ENCODE data around the gene GCG. TPM values are rescaled to one million over a fixed set of nuclear protein-coding genes. Genes with fewer than 3 reads are reported as not detected.

GCG gene
- total and polyA plus RNA-seq, 2 experiments from 2014 or later: not detected

DNA sequence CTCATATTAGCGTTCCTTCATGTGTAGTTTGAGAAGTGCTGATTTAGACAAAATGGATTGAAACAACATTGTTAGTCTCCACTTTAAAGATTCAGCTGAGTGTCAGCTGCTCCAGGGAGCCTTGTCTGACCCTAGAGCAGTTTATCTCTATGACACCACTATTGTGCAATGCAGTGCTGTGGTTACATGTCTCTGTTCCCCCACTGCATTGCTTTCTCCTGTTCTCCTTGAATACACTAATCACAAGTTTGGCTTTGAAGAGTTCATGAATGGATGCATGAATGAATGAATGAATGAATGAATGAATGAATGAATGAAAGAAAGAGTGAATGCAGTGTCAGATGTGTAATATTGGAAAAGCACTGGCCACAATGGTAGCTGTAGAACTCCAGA, 38.3 kb downstream of the GCG start:
- TF ChIP-seq, protein P1, sequence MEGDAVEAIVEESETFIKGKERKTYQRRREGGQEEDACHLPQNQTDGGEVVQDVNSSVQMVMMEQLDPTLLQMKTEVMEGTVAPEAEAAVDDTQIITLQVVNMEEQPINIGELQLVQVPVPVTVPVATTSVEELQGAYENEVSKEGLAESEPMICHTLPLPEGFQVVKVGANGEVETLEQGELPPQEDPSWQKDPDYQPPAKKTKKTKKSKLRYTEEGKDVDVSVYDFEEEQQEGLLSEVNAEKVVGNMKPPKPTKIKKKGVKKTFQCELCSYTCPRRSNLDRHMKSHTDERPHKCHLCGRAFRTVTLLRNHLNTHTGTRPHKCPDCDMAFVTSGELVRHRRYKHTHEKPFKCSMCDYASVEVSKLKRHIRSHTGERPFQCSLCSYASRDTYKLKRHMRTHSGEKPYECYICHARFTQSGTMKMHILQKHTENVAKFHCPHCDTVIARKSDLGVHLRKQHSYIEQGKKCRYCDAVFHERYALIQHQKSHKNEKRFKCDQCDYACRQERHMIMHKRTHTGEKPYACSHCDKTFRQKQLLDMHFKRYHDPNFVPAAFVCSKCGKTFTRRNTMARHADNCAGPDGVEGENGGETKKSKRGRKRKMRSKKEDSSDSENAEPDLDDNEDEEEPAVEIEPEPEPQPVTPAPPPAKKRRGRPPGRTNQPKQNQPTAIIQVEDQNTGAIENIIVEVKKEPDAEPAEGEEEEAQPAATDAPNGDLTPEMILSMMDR (IDR thresholded peaks at IDR 0.05; ENCODE audit: low read depth, low read length): no peak
- no peaks in the 10 kb centered on the region for H3K27me3 ChIP-seq
- H3K36me3 ChIP-seq: no peaks in the 10 kb centered on the region
- no peaks in the 10 kb centered on the region for H3K4me1 ChIP-seq (ENCODE audit: low read depth)
- peak in 1 of 2 donors; percentile 89 for DNase-seq (ENCODE audit: low read depth in 1 of 2, low spot score in 1 of 2)
- no peaks in the 10 kb centered on the region for H3K9me3 ChIP-seq (ENCODE audit: low read depth)
- no peak overlapping the region for H3K27ac ChIP-seq
- H3K4me3 ChIP-seq: no peak overlapping the region

DNA sequence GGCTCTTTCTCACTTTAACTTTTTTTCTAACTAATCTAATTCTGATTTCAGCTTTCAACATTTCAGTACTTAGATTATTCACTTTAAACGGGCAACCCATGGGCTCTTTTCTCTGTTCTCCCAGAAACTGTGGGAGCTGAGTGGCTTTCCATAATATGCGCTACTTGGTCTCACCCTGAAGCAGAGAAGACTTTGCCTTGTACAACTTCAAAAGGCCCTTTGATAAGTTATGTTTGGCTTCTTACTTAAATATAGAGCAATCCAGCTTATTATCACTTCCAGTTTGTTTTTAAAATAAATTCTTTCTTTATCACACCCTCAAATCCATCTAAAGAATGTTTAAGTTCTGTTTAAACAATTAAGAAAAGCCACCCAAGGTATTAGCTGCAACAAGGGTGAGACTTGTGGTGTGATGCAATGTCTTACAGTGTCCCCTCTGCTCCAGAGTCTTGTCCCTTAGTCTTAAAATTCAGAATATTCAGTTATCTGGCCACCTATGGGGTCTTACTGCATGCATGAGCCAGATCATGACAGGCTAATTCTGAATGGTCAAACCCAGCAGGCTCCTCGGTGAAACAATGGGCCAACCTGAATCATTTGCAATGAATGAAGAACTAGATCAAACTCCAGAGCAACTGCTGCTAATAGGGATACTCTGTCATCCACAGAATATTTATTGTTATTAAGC, 38.8 kb downstream of the GCG start:
- TF ChIP-seq, protein P1 (IDR thresholded peaks at IDR 0.05; ENCODE audit: low read depth, low read length): no peak
- Histone ChIP-seq H3K4me3 (no peak overlapping the region), H3K9me3 (ENCODE audit: low read depth) (no peaks in the 10 kb centered on the region), H3K27me3 (no peaks in the 10 kb centered on the region), H3K4me1 (ENCODE audit: low read depth) (no peaks in the 10 kb centered on the region), H3K27ac (no peak overlapping the region), H3K36me3 (no peaks in the 10 kb centered on the region)
- DNase-seq (ENCODE audit: low read depth in 1 of 2, low spot score in 1 of 2): no peak

DNA sequence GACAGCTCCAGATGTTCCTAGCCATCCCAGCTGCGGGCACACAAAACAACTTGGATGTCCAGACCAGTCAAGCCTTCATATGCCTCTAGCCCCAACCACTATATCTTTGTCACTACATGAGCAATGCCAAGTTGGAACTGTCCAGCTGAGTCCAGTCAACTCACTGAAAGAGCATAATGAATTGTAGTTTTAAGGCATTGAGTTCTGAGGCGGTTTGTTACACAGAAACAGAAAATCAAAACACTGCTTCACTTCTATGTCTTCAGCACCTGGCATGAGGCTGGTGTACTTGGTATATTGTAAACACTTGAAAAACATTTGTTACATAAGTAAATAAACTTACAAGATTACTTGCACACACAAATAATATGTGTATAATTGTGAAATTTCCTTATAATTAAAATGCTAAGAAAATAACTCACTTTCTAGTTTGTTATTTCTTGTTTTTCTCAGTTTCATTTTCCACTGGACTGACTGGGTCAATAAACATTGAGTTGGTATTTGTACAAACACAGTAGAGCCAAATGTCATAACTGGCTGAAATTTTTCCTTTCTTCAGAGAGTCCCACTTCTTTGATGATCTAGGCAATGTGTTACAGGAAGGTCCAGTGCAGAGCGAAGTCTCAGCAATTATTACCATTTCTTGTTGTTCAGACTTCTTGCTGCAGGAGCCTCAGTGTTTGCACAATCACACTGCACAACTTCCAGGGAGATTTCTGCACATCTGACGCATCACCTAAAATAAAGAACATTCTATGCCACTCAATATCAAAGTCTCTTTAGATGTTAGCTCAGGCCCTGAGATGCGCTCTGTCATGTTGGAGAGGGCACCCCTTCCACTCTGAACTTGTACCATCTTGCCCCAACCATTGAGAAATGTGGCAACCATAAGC, 39.8 kb downstream of the GCG start:
- Histone ChIP-seq H3K27ac (no peak overlapping the region), H3K4me3 (no peak overlapping the region), H3K36me3 (no peaks in the 10 kb centered on the region), H3K4me1 (ENCODE audit: low read depth) (no peaks in the 10 kb centered on the region), H3K27me3 (no peaks in the 10 kb centered on the region), H3K9me3 (ENCODE audit: low read depth) (no peaks in the 10 kb centered on the region)
- DNase-seq (ENCODE audit: low read depth in 1 of 2, low spot score in 1 of 2): peak in 1 of 2 donors; percentile 29
- TF ChIP-seq, protein P1 (IDR thresholded peaks at IDR 0.05; ENCODE audit: low read depth, low read length): no peak

DNA sequence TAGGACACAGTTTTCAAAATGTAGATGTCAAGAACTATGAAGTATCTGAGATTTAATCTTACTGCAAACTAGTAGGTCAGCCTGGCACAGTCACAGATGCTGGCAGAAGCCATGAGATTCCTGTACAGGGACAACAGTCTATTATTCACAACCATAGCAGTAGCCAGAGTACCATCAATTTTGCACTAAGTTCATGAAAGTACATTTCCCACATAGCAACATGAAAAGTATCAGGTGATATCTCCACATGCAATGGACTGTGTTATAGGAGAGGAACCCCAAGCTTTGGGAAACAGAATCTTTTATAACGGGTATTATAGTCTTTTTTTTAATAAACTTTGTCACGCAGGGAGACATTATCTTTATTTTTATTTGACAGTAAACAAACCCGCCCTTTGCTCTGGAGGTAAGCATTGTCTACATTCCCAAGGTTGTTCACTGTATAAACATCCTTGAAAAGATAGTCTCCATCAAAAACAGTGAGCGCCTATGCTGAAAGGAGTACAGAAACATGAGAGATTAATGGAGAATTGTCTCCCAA, 44.6 kb downstream of the GCG start:
- no peaks in the 10 kb centered on the region for H3K4me1 ChIP-seq (ENCODE audit: low read depth)

DNA sequence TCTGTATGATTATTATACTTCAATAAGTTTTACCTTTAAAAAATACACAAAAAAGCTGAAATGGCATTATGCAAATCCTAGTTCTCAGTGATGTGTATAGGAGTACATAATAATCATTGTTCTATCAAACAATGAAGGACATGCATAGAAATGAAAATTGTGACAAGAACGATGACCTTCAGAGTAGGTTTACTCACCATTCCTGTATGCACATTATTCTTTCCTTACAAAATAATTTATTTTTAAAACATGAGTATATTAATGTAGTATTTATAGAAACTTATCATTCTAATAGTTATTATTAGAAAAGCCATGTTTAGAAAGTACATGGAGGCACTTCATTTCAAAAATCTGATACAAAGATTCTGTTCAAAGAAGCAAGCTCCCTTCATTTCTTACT, 45.3 kb downstream of the GCG start:
- TF ChIP-seq, protein P1 (IDR thresholded peaks at IDR 0.05; ENCODE audit: low read depth, low read length): no peak
- Histone ChIP-seq H3K27me3 (no peaks in the 10 kb centered on the region), H3K27ac (no peak overlapping the region), H3K36me3 (no peaks in the 10 kb centered on the region), H3K4me1 (ENCODE audit: low read depth) (no peaks in the 10 kb centered on the region), H3K4me3 (no peak overlapping the region), H3K9me3 (ENCODE audit: low read depth) (no peaks in the 10 kb centered on the region)
- no peak for DNase-seq (ENCODE audit: low read depth in 1 of 2, low spot score in 1 of 2)

More for the DNA sequence above, 44.6 kb downstream of the GCG start:
- H3K27me3 ChIP-seq: no peaks in the 10 kb centered on the region
- no peaks in the 10 kb centered on the region for H3K36me3 ChIP-seq
- H3K27ac ChIP-seq: no peak overlapping the region
- TF ChIP-seq, protein P1 (IDR thresholded peaks at IDR 0.05; ENCODE audit: low read depth, low read length): no peak
- no peaks in the 10 kb centered on the region for H3K9me3 ChIP-seq (ENCODE audit: low read depth)
- H3K4me3 ChIP-seq: no peak overlapping the region
- DNase-seq (ENCODE audit: low read depth in 1 of 2, low spot score in 1 of 2): no peak

Data from cardiac muscle cell (in vitro differentiated cells and primary cell).